ENCODE data around the gene ADAM8. TPM values are rescaled to one million over a fixed set of nuclear protein-coding genes. Genes with fewer than 3 reads are reported as not detected.

Gene ADAM8
- total RNA-seq, 1 donor from 2014 or later, result 3.6 TPM

GRCh38 chr10:133260895-133261725 is 15.6 kb downstream of the ADAM8 start:
- peak; percentile 25 for DNase-seq (ENCODE audit: low read depth, low spot score)
- H3K4me3 Mint-ChIP-seq, result peak overlapping the region; percentile 59
- peaks cover 9% of the 10 kb centered on the region for H3K4me1 Mint-ChIP-seq
- peaks cover 49% of the 10 kb centered on the region for H3K27me3 Mint-ChIP-seq (ENCODE audit: low read depth)
- no peak overlapping the region for H3K27ac Mint-ChIP-seq (ENCODE audit: unreplicated experiment)
- no peaks in the 10 kb centered on the region for H3K36me3 Mint-ChIP-seq (ENCODE audit: low read depth)
- H3K9me3 Mint-ChIP-seq, result no peaks in the 10 kb centered on the region
- TF ChIP-seq, protein P1, sequence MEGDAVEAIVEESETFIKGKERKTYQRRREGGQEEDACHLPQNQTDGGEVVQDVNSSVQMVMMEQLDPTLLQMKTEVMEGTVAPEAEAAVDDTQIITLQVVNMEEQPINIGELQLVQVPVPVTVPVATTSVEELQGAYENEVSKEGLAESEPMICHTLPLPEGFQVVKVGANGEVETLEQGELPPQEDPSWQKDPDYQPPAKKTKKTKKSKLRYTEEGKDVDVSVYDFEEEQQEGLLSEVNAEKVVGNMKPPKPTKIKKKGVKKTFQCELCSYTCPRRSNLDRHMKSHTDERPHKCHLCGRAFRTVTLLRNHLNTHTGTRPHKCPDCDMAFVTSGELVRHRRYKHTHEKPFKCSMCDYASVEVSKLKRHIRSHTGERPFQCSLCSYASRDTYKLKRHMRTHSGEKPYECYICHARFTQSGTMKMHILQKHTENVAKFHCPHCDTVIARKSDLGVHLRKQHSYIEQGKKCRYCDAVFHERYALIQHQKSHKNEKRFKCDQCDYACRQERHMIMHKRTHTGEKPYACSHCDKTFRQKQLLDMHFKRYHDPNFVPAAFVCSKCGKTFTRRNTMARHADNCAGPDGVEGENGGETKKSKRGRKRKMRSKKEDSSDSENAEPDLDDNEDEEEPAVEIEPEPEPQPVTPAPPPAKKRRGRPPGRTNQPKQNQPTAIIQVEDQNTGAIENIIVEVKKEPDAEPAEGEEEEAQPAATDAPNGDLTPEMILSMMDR (conservative IDR thresholded peaks at IDR 0.05), result no peak

- TF ChIP-seq, protein P1 (conservative IDR thresholded peaks at IDR 0.05), result no peak
- Mint-ChIP-seq H3K4me3 (peak overlapping the region; percentile 76), H3K27ac (ENCODE audit: unreplicated experiment) (no peak overlapping the region), H3K27me3 (ENCODE audit: low read depth) (peaks cover 46% of the 10 kb centered on the region), H3K4me1 (peaks cover 13% of the 10 kb centered on the region), H3K9me3 (no peaks in the 10 kb centered on the region), H3K36me3 (ENCODE audit: low read depth) (no peaks in the 10 kb centered on the region)
- DNase-seq (ENCODE audit: low read depth, low spot score), result no peak
These were observed 17.1 kb downstream of the ADAM8 start for GRCh38 chr10:133259602-133259989.

- Mint-ChIP-seq H3K9me3 (no peaks in the 10 kb centered on the region), H3K27me3 (ENCODE audit: low read depth) (peaks cover 41% of the 10 kb centered on the region), H3K4me3 (peak overlapping the region; percentile 76), H3K36me3 (ENCODE audit: low read depth) (no peaks in the 10 kb centered on the region), H3K27ac (ENCODE audit: unreplicated experiment) (no peak overlapping the region), H3K4me1 (peaks cover 13% of the 10 kb centered on the region)
- TF ChIP-seq, protein P1 (conservative IDR thresholded peaks at IDR 0.05), result no peak
- DNase-seq (ENCODE audit: low read depth, low spot score), result no peak
These were observed 17.7 kb downstream of the ADAM8 start for GRCh38 chr10:133258818-133259601.

GRCh38 chr10:133258066-133258817 is 18.4 kb downstream of the ADAM8 start:
- Mint-ChIP-seq H3K4me1 (peaks cover 13% of the 10 kb centered on the region), H3K36me3 (ENCODE audit: low read depth) (no peaks in the 10 kb centered on the region)
- no peak for DNase-seq (ENCODE audit: low read depth, low spot score)

More at GRCh38 chr10:133258066-133258817, 18.4 kb downstream of the ADAM8 start:
- no peak overlapping the region for H3K27ac Mint-ChIP-seq (ENCODE audit: unreplicated experiment)
- peaks cover 36% of the 10 kb centered on the region for H3K27me3 Mint-ChIP-seq (ENCODE audit: low read depth)
- no peak overlapping the region for H3K4me3 Mint-ChIP-seq
- TF ChIP-seq, protein P1 (conservative IDR thresholded peaks at IDR 0.05), result no peak
- no peaks in the 10 kb centered on the region for H3K9me3 Mint-ChIP-seq
